Astrocyte of the spinal cord (primary cell): ENCODE results near the gene FAM47E.

Experiments
- DNase-seq: peaks from one replicate; pipeline ENCODE4 v3.0.0; 2011; ENCODE audit warnings: low read depth, low spot score
- H3K4me3 ChIP-seq: 2 replicates; pipeline ENCODE4 v1.5.1; 2011; ENCODE audit warnings: low read depth, mild to moderate bottlenecking, low read length, moderate library complexity
- in situ Hi-C: cut with HindIII; loops from 2 replicates; pipeline ENCODE4 v1.10.0; 2017; ENCODE audit warnings: low sequenced_read_pairs
- TF ChIP-seq, protein P1 (sequence below): IDR thresholded peaks from 2 replicates; pipeline ENCODE4 v1.5.1; 2012; ENCODE audit warnings: low read depth, mild to moderate bottlenecking, low read length, inconsistent platforms

The FAM47E gene

DNA sequence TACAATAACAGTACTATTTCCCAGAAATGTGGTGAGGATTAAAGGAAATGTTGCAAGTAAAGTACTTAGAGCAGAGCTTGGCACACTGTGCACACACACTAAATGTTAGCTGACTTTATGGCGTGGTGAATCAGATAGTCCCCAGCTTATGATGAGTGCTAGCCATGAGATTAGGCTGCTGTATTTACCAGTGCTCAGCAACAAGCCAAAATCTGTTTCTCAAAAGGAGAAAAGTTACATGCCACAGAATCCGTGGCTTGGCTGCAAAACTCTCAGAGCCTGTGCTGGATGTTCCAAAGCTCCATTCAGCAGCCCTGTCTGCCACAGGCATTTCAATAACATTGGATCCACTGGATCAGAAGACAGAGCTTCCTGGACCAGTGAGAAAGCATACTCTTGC is 42.3 kb downstream of the FAM47E start:
- peak; percentile 5 for DNase-seq
- no peak overlapping the region for H3K4me3 ChIP-seq
- in situ Hi-C loops: no loop called here

GRCh38 chr4:76296286-76296820 is 44.8 kb downstream of the FAM47E start:
- in situ Hi-C loops: no loop called here
- TF ChIP-seq, protein P1, sequence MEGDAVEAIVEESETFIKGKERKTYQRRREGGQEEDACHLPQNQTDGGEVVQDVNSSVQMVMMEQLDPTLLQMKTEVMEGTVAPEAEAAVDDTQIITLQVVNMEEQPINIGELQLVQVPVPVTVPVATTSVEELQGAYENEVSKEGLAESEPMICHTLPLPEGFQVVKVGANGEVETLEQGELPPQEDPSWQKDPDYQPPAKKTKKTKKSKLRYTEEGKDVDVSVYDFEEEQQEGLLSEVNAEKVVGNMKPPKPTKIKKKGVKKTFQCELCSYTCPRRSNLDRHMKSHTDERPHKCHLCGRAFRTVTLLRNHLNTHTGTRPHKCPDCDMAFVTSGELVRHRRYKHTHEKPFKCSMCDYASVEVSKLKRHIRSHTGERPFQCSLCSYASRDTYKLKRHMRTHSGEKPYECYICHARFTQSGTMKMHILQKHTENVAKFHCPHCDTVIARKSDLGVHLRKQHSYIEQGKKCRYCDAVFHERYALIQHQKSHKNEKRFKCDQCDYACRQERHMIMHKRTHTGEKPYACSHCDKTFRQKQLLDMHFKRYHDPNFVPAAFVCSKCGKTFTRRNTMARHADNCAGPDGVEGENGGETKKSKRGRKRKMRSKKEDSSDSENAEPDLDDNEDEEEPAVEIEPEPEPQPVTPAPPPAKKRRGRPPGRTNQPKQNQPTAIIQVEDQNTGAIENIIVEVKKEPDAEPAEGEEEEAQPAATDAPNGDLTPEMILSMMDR: no peak
- H3K4me3 ChIP-seq: no peak overlapping the region
- no peak for DNase-seq

More for the DNA sequence above, 42.3 kb downstream of the FAM47E start:
- TF ChIP-seq, protein P1: no peak

- no peak for DNase-seq
- TF ChIP-seq, protein P1: no peak
Observed at GRCh38 chr4:76298227-76298626, 46.7 kb downstream of the FAM47E start.

DNA sequence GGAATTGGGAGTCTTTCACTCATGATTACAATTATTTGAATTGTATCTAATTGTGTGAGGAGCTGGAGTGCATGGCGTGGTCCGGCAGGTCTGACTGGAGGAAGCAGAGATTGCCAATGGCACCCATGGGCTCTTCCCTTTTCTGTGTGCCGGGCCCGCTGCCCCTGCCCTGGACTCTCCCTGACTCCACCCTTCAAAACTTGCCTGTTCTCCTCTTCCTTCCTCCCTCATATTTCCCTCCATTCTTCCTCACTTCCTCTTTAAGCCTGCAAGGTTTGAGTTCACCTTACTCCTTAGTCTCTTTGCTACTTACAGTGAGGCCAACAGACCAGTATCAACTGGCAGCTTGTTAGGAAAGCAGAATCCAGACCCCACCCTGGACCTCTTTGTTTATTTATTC is 48.5 kb downstream of the FAM47E start:
- no peak for DNase-seq

More at GRCh38 chr4:76298227-76298626, 46.7 kb downstream of the FAM47E start:
- in situ Hi-C loops: no loop called here
- H3K4me3 ChIP-seq: no peak overlapping the region

GRCh38 chr4:76301068-76301774 is 49.7 kb downstream of the FAM47E start:
- in situ Hi-C loops: no loop called here
- TF ChIP-seq, protein P1: no peak
- H3K4me3 ChIP-seq: no peak overlapping the region
- peak; percentile 90 for DNase-seq

More for the DNA sequence above, 48.5 kb downstream of the FAM47E start:
- in situ Hi-C loops: no loop called here
- no peak overlapping the region for H3K4me3 ChIP-seq
- TF ChIP-seq, protein P1: no peak

DNA sequence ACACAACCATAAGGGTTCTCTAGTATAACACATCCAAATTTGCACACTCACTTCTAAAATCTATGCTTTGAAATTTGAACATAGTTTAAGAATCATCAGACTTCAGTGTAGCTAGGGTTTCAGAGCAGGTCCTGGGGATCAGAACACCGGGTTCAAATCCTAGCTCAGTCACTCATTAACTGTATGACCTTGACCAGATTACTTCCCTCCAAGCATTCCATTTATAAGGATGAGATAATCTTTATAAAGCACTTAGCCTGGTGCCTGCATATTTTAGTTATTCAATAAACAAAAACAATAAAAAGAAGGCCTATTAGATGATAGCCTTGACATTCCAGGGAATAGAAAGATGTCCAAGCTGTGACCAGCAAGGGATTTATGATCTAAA is 50.2 kb downstream of the FAM47E start:
- no peak for DNase-seq
- in situ Hi-C loops: no loop called here
- TF ChIP-seq, protein P1: no peak
- no peak overlapping the region for H3K4me3 ChIP-seq
